ENCODE data around the gene MVD.

DNA sequence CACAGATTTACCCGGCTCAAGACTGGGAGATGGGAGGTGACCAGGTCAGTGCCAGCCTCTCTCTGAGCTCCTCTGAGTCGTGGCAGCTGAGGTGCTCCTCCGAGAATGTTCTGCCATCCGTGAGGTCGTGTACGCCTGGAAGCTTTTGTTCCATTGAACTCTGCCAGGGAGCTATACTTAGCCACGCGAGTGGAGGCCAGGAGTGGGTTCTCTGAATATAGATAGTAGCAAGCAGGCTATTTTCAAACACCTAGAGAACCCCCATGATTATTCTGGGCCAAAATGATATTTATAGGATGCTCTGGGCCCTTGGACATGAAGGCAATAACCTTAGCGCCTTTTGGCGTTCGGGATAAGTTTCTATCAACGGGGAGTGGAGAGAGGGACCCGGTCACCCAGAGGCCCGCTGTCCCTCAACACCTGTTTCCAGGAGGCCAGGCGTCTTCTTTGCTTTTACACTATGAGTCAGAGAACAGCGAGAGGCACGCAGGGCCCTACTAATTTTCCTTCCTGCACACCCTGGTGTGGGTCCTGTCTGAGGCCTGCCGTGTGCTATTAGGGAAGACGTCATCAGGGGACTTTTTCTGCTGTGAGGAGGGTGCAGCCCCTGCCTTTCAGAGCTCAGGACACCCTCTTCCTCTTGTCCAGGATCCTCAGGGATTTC is 11.0 kb upstream of the MVD start:
- TF ChIP-seq EZH2 (IDR thresholded peaks at IDR 0.05; ENCODE audit: low read length, unreplicated experiment): no peak
- no peak for TF ChIP-seq CTCF (conservative IDR thresholded peaks at IDR 0.05; ENCODE audit: low read depth, low read length)
- no peak for TF ChIP-seq EZH2phosphoT487 (IDR thresholded peaks at IDR 0.05; ENCODE audit: borderline replicate concordance, low read length)
